Measurements from ENCODE around the gene MIS18A.

Gene MIS18A

GRCh38 chr21:32249511-32250280 is 29.2 kb downstream of the MIS18A start:
- no peak for DNase-seq

- DNase-seq, result no peak
Observed at GRCh38 chr21:32248571-32249461, 30.0 kb downstream of the MIS18A start.

DNA sequence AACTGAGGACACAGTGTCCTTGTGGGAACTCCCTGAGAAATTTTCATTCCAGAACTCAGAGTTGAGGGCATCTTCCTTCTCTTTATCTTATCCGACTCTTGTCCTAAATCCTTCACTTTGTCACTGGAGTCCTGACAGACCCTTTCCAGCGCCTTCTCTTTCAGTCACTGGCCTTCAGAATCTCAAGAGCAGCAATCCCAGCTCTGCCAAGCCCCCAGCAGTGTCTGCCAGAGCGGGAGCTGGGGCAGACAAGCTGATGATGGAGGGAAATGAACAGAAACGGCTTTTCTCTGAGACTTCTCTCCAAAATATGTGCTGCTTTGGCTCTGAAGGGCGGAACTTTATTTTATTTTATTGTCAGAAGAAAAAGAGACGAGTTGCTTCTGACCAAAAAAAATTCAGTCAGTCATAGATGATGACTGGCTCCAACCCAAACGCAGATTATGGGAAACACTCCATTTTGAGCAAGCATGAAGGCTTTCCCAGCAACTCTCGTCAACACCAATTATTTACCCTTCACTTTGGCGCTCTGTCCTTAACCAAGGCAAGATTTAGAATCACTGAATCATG is 32.2 kb downstream of the MIS18A start:
- no peak for DNase-seq

DNA sequence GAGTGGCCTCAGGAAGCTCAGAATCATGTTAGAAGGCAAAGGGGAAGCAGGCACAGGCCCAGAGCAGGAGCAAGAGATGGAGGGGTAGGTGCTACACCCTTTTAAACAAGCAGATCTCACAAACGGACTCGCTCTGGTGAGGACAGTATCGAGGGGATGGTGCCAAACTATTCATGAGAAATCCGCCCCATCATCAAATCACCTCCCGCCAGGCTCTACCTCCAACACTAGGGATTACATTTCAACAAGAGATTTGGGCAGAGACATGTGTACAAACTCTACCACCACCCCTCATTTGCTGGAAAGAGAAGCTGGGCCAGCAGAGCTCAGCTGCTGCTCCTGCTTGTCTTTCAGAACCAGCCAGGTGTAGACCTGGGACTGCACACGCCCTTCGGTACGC is 32.9 kb downstream of the MIS18A start:
- DNase-seq, result no peak

DNA sequence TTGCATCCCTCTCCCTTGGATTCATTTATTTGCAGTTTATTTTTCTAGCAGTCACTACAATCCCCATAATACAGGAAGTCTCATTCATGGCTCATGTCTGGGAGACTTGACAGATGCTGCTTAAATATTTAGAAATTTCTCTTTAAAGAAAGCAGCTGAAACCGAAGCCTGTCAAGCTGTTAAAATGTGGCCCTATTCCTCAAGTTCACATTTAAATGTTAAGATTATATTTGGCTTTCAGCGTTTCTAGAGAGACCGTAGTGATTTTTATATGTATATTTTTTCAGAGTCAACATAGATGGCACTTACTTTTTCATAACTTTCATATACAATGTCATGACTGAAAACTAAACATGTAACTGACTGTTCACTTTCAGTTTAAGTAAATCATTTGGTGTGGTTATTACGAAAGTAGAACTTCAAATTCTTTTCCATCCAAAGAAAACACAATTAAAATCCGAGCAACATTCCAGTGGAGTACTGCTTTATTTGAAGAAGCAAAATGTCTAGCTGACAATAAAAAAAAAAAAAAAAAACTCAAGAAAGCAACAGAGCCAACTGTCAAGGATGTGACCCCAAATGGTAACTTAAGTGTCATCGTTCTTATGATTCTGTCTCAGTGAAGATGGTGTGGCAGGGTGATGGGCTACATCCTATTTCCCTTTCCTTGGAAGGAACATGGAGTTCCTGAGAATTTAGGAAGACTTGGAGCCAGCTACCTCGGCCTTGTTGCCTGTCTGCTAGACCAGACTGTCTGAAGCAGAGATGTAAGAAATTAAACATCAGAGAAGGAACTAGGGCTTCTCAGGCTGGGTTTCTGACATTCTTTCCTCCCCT is 37.8 kb downstream of the MIS18A start:
- no peak for DNase-seq

- no peak for DNase-seq
Observed at GRCh38 chr21:32239551-32239950, 39.3 kb downstream of the MIS18A start.

DNA sequence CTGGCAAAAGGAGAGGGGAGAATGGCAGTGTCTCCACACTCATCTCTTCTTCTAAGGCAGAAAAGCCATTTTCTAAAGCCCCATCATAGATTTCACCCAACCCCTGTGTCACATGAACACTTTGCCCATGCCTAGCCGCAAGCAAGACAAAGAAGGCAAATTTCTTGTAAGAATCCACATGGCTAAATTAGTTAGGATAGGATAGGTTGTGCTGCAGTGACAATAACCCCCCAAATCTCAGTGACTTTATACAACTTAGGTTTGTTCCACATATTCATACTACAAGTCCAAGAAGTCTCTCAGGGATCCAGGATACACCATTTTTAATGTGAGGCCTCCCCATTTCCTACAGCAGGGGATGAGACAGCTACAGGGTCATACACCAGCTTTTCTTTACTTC is 40.8 kb downstream of the MIS18A start:
- no peak for DNase-seq

DNA sequence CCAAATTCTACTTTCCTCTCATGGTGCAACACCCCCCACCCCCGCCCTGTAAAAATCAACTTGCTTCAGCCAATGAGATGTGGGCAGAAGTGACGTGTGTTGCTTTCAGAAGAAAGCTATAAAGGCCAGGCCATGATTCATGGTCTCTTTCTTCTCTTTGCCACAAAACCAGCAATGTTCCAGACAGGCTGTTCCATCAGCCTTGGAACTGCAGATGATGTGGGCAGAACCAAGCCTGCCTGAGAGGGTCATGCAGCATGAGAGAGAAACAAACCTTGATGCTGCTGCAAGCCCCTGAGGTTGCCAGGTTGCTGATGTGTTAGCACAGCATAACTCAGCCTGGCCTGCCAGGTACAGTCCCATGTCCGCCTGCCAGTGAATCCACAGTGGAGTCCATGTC is 41.8 kb downstream of the MIS18A start:
- DNase-seq, result no peak

DNA sequence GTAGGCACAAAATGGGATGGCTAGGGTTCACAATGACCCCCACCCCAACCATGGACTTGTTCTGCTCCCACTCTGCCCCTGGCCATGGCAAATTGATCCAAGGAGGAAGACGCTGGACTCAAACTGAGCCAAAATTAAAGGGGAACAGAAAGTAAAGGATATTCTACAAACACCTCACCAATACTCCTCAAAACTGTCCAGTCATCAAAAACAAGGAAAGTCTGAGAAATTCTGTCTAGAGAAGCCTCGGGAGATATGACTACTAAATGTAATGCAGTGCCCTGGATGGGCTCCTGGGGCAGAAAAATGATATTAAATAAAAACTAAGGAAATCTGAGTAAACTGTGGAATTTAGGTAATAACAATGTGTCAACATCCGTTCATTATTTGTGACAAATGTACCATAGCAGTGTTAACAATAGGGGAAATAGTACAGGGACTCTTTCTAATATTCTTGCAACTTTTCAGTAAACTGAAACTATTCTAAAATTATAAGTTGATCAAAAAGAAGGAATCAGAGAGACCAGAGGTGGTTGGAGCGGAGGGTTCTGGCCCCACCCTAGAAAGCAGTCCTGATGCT is 45.0 kb downstream of the MIS18A start:
- DNase-seq, result no peak

GRCh38 chr21:32233055-32233546 is 45.7 kb downstream of the MIS18A start:
- no peak for DNase-seq

GRCh38 chr21:32226444-32226843 is 52.4 kb downstream of the MIS18A start:
- DNase-seq, result no peak

Measured in stimulated activated CD4-positive, alpha-beta T cell treated with anti-CD3 and anti-CD28 coated beads, Interleukin-12 subunit alpha, Interleukin-12 subunit beta, amount 100 ng/mL, for 4 hours (primary cell).